ENCODE data around the gene ATF5. TPM values are rescaled to one million over a fixed set of nuclear protein-coding genes. Genes with fewer than 3 reads are reported as not detected.

Gene ATF5
- total and polyA plus RNA-seq, 10 of the 15 experiments (the other 5 are each of a cell fraction or from before 2014, with no cell fraction given): 9.1 to 133 (median 24.0) TPM

- TF ChIP-seq ZNF592 (IDR thresholded peaks at IDR 0.05) (no peak), ZBTB11 (CRISPR knock-in tag; IDR thresholded peaks at IDR 0.05) (no peak), PAX5 (IDR thresholded peaks at IDR 0.05; ENCODE audit: borderline replicate concordance, low read depth, low read length) (peak; percentile 77; the same call in 1 of the 2 replicates), MEF2A (IDR thresholded peaks at IDR 0.05; ENCODE audit: insufficient read depth, low read depth, low read length) (peak; percentile 49; the same call in 1 of the 2 replicates), TAF1 (IDR thresholded peaks at IDR 0.05; ENCODE audit: borderline replicate concordance, low read depth, low read length) (0 out of 2 replicates have a peak, but pooled peaks have one; percentile 30), SIX5 (IDR thresholded peaks at IDR 0.05; ENCODE audit: low read depth, low read length, severe bottlenecking) (no peak), KLF5 (IDR thresholded peaks at IDR 0.05; ENCODE audit: partially characterized antibody) (no peak), TCF12 (IDR thresholded peaks at IDR 0.05; ENCODE audit: low read depth, low read length) (0 out of 2 replicates have a peak, but pooled peaks have one; percentile 16), PAX8 (IDR thresholded peaks at IDR 0.05) (no peak), USF2 (IDR thresholded peaks at IDR 0.05; ENCODE audit: borderline replicate concordance, low read depth, low read length) (no peak), FOXK2 (IDR thresholded peaks at IDR 0.05) (no peak), ZBTB40 (IDR thresholded peaks at IDR 0.05; ENCODE audit: borderline replicate concordance) (no peak), ATF7 (IDR thresholded peaks at IDR 0.05; ENCODE audit: low read depth) (no peak)
These were observed 34.0 kb upstream of the ATF5 start (continued) for GRCh38 chr19:49894879-49895565.
